CD1c-positive myeloid dendritic cell (primary cell): ENCODE data around the gene CPA5.
A peak's percentile ranks its signal among the peaks of the same experiment; 100 is the strongest.

Experiments
- DNase-seq: peaks from one replicate; pipeline ENCODE4 v3.0.0-alpha.2; 2016; ENCODE audit errors: extremely low spot score

CPA5 gene

DNA sequence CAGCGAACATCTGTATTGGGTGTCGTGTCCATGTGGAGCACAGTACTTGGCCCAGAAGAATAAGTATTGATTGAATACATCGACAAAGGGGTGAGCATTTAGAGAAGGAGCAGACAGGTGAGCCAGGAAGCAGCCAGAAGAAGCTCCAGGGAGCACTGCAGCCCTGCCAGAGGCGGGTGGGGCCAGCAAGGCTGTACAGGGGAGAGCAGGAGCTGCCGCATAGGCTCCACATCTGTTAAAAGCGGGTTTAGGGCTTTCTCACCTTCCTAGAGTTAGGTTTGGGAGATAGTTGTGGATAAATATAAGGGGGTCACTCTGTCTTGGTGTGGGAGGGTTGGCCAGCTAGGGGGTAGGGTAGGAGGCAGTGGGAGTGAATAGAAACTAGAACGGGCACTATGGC is 34.4 kb downstream of the CPA5 start:
- no peak for DNase-seq

DNA sequence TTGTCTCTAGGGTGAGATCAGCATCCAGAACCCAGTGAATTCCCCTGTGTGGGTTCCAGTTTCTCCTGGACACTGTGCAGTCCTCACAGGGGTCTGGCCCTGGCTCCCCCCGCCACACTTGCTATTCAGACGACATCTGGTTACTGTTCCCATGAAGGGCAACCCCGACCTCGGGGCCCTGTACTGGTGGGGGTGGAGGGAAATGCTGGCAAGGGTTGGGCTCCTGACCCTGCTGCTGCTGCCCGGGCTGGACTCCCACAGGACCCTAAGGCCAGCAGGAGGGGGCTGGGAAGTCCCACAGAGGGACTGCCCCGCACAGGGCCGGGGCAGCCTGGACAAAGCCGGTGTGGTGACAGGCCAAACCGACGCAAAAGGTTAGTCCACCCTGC is 34.9 kb downstream of the CPA5 start:
- DNase-seq, result no peak

DNA sequence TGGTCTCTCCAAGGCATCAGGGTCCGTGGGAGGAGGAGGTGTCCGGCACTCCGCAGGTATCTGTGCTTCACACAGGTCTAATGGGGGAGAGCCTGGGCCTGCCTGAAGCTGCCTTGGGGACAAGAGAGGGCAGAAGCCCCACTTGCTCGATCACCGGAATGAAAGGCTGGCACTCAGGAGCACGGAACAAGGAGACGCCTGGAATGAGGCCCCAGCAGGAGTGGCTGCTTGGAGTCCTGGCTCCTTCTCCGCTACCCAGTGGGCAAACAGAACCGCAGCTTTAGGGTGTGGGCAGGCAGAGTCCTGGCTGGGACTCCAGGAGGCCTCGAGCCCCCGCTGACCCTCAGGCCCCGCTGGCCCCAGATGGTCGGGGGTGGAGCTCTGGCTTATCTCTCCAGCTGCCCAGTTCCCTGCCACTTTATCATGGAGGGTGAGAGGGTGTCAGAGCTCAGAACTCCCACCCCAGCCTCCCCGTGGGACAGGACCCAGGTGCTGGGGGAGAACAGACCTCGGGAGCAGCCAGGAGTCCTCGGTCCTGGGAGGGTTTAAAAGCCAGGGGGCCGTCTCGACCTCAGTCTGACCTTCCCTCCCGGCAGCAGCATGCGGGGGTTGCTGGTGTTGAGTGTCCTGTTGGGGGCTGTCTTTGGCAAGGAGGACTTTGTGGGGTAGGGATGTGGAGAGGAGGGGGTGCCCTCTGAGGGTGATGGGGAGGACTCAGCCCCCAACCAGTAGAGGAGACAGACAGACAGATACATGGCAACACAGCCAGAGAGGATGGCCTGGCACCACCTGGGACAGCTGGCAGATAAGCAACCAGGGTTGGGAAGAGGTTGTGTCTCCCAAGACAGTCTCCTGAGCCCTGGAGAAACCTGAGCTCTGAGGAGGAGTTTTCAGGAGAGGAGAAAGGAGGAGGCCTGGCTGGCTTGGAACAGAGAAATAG is 35.6 kb downstream of the CPA5 start, which contains the start of gene CPA1:
Gene CPA1, plus strand, starts transcription at position 574 of the 940 bp plus-strand sequence. Its CDS starts 27 bp downstream, at position 601.
- DNase-seq, result no peak

DNA sequence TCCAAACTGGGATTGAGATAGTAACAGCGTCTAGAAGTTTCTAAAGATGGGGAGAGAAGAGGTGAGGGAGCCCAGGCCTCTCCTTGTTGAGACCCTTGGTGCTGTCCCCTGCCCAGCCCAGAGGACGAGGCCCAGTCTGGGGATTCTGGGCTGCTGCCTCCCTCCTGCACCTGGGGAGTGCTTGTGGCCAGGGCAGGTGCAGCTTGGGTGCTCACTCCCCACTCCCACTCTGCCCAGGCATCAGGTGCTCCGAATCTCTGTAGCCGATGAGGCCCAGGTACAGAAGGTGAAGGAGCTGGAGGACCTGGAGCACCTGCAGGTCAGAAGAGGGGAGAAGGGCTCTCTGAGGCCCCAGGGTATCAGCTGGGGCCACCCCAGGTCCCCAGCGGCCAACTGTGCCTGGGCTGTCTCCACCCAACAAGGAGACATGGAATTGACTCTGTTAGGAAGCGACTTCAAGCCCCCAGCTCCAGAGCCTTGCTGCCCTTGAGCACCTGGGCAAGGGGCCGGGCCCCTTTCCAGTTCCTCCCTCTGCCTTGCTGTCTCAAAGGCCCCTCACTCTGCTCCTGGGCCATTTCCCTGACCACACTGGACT is 36.3 kb downstream of the CPA5 start:
- no peak for DNase-seq

DNA sequence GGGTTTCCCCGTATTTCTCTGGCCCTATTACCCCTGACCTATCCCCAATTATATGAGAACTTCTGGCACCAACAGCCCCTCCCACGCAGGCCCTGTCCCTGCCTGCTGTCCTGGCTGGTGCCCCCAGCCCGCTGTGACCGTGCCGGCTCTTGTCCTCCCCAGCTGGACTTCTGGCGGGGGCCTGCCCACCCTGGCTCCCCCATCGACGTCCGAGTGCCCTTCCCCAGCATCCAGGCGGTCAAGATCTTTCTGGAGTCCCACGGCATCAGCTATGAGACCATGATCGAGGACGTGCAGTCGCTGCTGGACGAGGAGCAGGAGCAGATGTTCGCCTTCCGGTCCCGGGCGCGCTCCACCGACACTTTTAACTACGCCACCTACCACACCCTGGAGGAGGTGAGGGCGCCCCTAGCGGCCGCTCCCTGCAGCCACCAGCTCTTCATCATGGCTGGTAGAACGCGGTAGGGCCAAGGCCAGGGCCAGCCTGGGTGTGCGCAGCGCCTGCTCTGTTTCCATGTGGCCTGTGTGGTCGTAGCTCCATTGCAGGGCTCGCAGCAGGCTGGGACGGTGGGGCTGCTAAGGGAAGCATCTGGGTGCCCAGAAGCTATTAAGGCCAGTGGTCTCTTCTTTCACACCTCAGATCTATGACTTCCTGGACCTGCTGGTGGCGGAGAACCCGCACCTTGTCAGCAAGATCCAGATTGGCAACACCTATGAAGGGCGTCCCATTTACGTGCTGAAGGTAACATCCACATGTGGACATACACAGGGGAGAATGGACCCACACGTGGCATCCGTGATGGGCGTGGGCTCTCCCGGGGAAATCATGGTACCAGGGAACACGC is 37.1 kb downstream of the CPA5 start:
- no peak for DNase-seq

DNA sequence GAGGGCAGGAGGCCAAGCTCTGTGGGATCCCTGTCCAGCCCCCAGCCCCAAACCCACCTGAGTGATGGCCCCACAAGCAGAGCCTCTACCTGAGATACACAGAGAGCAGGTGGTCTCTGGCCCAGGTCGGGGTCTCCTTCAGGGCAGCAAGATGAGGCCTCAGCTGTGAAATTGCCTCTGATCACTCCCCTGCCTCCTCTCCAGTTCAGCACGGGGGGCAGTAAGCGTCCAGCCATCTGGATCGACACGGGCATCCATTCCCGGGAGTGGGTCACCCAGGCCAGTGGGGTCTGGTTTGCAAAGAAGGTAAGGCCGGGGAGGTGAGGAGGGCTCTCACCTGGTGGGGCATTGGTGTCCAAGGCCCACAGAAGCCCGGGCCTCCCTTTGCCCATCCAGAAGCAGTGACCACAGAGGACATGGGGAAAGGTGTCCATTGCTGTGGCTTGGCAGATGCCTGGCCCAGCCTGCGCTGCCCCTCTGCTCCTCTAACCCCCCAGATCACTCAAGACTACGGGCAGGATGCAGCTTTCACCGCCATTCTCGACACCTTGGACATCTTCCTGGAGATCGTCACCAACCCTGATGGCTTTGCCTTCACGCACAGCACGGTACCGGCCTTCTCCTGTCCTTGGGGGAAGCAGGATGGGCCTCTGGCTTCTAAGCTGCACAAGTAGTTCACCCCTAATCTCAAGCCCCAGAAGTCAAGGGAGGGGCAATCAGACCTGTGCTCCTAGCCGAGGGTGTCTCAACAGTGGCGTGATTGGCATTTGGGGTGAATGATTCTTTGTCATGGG is 38.8 kb downstream of the CPA5 start:
- DNase-seq, result no peak

DNA sequence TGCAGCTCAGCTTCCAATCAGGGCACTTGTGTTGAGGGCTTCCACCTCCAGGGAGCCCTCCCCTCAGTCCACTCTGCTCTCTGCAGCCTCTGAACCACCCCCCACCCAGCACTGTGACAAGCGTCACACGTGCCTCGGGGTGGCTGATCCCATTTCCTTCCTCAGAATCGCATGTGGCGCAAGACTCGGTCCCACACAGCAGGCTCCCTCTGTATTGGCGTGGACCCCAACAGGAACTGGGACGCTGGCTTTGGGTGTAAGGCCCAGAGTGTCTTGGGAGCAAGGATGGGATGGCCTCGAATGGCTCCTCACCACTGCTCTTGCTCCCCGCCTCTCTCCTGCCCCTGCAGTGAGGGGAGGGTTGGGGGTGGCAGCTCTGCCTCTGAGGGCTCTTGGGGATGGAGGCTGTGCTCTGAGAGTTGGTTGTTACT is 39.8 kb downstream of the CPA5 start:
- peak; percentile 64 for DNase-seq

DNA sequence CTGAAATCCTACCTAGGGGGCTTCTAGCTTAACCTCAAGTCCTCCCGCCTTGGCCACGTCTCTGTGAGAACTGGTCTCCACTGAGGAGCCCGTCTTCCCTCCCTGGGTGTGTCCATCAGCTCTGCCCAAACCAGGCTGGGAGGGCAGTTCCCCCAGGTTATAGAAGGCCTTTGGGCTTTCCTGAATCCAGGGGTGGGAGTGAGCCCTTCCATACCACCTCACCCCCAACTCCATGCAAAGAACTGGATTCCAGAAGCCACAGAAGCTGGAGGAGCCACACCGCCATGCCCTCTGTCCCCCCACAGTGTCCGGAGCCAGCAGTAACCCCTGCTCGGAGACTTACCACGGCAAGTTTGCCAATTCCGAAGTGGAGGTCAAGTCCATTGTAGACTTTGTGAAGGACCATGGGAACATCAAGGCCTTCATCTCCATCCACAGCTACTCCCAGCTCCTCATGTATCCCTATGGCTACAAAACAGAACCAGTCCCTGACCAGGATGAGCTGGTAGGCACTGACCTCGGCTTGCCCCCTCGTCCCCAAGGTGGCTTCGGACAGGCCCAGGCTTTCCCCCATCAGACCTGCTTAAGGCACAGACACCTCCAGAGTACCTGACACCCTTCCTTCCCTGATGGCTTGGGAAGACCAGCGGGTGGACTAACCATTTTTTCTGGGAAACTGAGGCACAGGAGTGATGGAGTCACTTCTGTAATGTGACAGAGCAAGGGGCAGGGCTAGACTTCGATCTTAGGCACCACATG is 40.4 kb downstream of the CPA5 start:
- no peak for DNase-seq

DNA sequence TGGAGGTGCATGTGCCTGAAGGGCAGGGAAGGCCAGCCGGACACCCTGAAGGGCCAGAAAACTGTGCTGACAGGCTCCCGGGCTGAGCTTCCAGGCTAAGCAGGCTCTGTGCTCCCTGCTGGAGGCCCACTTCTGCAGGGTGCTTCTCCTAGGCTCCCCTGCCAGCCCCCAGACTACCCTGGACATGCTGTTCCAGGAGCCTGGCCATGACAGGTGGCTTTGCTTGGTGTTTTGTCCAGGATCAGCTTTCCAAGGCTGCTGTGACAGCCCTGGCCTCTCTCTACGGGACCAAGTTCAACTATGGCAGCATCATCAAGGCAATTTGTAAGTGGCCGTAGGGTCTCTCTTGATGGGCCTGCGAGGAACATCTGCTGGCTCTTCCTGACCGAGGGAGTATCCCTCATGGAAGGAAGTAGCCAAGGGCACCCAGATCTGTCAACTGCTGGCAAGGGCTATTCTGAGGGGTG is 41.0 kb downstream of the CPA5 start:
- DNase-seq, result no peak

DNA sequence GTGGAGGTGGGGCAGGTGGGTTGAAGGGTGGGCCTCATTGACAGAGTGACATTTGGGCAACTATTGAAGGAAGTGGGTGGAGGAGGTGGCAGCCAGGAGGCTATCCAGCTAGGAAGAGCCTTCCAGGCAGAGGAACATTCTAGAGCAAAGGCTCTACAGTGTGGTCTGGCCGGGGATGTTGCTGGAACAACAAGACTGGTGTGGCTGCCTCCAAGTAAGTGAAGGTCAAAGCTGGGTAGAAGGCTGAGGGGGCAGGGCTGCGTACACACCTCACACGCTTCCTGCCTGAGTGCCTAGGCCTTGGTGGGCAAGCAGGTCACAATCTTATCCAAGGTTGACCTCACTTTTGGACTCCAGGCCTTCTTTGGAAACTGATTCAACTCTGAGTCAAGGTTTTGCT is 42.3 kb downstream of the CPA5 start:
- no peak for DNase-seq

DNA sequence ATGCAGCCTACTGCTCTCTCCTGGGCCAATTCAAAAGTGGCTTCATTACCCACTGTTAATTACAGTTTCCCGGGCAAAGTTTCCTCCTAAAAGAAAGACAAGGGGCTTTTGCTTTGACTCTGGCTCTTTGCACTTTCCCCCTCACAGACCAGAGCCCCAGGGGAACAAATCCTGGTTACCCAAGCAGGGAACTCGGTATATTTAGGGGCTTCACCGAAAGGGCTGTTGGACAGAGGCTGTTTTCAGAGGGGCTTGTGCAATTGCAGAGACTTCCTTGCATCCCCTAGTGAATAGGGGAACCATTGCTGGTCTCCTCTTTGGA is 42.7 kb downstream of the CPA5 start:
- DNase-seq, result peak; percentile 35

DNA sequence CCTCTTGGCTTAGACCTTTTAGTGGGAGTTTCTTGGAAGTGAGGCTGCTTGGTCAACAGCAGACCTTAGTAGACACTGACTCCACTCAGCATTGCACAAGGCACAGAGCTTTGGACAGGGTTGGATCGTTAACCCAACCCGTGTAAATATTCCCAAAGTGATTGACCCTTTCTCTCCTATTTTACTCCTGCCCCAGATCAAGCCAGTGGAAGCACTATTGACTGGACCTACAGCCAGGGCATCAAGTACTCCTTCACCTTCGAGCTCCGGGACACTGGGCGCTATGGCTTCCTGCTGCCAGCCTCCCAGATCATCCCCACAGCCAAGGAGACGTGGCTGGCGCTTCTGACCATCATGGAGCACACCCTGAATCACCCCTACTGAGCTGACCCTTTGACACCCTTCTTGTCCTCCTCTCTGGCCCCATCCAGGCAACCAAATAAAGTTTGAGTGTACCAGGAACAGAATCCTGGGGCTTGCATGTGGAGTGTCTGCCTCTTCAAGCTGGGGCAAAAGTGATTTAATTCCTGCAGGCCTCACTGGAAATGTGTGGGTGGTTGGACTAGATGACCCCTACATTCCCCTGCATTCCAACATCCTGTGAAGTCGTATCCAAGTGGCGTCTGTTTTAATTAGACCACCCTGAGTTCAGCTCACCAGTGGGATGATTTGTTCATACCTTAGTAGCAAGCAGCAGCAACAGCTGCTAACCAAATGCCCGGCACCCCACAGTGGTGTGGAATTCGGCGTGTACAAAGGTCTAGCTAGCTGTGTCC is 43.2 kb downstream of the CPA5 start:
- no peak for DNase-seq

DNA sequence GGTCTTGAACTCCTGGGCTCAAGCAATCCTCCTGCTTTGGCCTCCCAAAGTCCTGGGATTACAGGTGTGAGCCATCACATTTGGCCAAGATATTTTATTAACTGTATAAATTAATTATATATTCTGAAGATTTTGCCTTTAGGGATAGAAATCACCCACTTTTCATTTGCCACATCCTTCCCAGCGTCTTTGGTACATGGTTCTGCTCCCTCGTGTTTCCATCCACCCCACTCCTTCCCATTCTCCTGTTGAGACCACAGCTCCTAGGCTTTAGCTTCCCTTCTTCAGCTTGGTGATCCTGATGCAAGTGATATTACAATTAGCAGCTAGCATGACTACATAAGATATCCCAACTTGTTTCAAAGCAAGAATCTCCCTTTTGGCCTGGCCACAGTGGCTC is 44.1 kb downstream of the CPA5 start:
- no peak for DNase-seq

DNA sequence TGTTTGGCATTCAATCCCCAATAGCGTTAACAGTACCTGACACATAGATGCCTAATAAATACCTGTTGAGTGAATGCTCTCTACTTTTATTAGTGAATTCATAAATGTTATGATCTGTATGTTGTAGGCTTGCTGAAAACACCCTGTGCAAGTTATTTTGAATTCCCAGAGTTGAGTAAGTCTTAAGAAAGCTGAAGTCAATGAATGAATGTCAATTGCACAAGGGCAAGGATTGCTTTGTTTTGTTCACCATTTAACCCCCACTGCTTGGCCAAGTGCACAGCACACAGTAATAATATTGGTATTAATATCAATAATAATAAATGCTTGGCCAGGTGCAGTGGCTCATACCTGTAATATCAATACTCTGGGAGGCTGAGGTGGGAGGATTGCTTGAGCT is 45.9 kb downstream of the CPA5 start:
- no peak for DNase-seq

DNA sequence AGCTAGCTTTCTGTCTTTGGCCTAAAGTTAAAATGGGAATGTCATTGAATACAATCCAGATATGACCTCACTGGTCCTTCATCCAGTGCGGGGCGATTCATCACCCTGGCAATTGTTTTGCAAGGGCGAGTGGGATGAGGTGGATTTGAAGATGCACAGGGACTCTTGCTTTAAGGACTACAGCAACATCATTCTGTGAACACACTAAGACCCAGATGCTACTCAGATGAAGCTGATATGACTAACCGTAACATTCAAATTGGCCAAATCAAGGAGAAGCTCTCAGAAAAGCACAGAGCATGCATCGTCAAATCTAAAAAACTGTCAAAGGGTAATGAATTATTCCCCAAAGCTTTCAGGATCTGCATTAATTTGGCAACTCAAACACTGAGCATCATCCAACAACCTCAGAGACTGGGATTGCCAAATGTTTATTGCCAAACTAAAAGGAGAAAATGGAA is 48.5 kb downstream of the CPA5 start:
- peak; percentile 2 for DNase-seq

DNA sequence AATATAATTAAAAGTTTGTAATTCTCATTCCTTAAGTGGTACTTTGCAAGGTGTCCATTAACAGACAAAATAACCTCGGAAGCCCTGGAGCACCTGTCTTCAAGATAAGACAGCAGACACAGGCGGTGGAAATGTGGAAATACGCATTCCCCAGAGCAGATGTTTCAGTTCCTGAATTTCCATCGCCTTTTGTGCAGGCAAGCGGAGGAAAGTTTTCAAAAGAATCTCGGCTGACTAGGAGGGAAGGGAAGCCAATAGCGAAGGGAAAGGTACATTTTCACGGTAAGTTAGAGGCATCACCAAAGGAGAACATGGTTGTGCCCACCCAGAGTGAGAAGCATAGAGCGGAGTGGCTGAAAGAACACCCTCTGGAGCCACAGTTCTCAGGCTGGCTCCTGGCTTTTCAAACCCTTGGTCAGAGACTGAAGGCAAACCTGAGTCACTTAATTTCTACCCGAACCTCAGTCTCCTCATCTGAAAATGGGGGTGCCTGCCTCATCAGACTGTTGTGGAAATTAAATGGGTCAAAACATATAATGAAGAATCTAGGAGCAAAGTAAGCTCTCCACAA is 49.3 kb downstream of the CPA5 start:
- peak; percentile 69 for DNase-seq

DNA sequence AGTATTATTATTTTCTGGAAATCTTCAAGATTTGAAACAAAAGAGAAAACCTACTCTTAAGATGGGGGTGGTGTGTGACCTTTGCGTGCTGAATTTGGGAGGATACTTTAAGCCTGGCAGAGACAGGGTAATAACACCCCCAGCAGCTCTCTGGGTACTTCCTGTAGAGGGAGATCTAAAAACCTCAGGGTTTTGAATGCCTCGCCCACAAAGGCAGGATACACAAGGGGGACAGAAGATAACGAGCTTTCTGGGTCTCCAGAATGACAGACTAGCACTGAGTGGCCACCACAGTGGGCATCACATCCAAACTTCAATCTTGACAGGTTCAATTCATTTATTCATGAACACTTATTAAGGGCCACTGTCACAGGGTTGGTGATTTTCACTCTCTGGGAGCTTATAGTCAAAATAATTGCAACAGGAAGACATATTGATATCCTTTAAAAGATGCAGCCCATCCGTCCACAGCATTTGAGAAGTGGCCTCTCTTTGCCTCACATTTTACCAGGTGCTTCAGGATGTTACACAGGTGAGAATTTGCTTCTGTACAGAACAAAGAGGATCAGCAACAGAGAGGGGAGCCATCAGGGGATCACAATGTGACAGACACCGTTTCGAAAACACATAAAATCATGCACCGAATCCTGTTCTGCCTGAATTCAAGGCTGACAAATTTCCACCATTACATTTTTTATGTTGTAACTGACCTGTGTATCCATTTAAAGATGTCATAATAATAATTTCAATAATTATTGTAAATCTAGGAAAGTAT is 50.0 kb downstream of the CPA5 start:
- DNase-seq, result peak; percentile 27

DNA sequence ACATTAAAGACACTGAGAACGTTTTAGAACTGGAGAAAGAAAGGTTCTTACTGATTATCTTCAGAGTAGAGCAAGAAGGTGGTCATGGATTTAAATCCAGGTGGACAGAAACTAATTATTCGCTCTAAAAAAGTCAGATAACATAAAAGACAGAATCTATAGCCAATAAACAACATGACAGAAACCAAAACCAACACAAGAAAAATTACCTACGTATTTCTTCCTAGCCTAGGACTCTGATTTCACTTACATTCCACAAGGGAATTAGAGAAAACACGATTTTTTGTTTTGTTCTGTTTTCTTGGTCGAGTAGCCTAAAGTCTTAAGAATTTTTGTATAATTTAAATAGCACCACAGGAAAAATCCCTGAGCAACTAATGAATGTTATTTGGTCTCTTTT is 50.8 kb downstream of the CPA5 start:
- no peak for DNase-seq

DNA sequence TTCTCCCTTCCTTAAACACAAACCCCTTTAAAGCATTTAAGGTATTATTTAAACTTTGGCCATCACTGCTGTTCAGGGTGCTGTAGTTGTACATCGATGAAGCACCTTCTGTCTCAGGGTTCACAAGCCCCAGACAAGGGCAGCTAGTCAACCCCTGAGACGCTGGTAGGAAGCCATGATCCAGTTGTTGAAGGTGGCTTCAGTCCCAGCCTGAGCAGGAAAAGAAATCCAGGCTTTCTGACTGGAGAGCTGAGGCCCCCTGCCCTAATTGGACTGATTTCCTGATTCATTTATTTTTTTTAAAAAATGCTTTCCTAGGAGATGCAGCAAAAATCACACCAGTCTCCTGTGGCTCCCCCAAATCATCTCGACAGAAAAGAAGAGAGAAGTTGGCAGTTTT is 51.5 kb downstream of the CPA5 start:
- DNase-seq, result no peak
